ENCODE results near the gene TNS4. TPM values are rescaled to one million over a fixed set of nuclear protein-coding genes. Genes with fewer than 3 reads are reported as not detected.

Gene TNS4
- polyA plus RNA-seq, 1 donor, result 0.10 TPM

DNA sequence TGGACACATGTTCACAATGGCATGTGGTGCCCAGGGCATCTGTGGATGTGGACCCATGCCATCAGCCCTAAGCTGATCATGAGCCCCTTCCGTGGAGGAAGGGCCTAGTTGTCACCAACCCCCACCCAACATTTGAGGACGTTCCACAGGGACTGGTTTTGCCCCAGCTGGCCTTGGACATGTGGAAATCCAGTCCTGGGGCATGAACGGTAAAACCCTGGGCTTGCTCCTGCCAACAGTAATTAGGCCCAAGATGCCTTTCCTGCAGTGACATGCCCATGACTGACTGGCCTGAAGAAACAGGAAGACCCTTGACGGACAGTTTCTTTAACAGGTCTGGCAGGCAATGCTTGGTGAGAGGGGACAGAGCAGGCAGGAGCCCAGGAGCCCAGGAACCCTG, 7.7 kb downstream of the TNS4 start:
- DNase-seq, result no peak

DNA sequence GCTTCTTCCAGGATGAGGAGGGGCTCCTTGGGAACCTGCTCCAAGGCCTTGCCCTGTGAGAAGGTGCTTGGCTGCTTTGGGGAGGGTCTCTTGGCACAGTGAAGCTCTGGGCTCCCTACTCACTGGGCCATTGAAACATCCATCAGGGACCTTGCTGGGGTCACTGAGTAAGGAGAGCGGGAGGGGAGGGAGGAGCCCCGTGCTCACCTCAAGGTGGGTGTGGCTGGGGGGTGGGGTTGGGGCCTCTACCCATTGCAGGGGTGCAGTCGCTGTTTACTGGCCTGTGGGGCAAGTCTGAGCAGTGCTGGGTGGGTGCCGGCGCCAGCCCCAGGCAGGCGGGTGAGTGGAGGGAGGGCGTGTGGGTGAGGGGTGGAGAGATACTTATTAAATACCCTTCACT, 9.9 kb downstream of the TNS4 start:
- no peak for DNase-seq

DNA sequence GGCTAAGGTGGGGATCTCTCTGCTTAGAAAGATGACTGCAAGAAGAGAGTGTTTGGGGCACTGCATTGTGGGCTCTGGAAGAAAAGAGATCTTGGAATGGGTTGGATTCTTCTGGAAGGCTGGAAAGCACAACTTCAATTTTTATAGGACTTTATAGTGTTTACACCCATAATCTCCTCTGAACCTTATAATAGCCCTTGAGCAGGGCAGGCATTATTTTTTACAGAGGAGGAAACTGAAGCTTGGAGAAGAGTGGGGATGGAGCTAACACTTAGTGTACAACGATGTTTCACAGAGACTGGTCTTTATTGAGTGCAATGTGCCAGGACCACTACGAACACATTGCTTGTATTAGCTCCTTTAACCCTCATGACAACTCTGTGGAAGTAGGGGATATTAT, 10.4 kb downstream of the TNS4 start:
- DNase-seq, result no peak

DNA sequence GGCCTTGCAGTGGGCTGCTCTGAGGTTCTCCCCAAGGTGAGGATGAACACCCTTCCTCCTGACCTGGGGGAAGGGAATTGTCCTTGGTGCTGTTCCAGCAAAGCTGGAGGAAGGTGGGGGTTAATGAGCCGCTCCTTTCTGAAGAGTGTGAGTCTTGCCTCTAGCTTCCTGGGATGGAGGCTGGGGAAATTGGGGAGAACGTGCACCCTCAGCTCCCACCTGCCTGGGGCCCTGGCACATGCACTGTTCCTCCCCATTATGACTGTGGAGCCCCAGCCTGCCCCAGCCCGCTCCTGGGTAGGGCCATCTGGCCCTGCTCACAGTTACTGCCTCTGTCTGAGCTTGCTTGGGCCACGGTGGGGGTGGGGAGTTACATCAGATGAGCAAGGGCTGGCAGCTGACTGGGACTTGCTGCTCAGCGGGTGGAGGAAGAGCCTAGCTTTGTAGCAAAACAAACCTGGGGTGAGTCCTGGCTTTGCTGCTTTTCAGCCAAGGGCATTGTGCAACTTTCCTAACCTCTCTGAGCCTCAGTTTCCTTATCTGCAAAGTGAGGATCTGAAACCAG, 11.1 kb downstream of the TNS4 start:
- DNase-seq, result peak; percentile 48

DNA sequence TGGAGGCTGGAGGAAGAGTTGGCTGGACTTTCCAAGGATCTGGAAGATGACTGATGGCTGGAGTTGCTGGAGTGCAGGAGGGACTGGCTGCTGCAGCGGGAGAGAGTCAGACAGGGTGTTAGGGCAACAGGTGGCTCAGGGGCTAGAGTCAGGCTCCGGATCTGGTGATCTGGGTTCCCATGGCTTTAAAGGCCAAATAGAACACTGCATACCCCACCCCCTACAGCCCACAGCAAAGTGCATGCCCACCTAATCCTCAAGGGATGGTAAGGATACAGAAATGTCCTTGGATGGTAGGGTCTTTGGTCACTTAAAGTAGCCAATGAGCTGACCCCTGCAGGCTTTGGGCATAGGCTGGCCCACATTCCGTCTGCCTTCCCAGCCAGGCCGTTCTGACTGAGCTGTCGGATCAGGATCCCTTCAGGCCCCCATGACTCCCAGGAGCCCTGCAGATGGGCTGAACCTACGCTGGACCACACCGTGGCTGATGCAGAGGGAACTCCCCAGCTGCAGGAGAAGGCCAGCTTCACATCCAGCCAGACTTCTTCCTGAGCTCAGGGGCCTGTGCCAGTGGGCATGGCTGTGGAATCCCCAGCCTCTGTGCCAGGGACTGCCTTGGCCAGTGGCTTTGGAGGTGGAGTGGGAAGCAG, 13.9 kb downstream of the TNS4 start:
- DNase-seq, result no peak

DNA sequence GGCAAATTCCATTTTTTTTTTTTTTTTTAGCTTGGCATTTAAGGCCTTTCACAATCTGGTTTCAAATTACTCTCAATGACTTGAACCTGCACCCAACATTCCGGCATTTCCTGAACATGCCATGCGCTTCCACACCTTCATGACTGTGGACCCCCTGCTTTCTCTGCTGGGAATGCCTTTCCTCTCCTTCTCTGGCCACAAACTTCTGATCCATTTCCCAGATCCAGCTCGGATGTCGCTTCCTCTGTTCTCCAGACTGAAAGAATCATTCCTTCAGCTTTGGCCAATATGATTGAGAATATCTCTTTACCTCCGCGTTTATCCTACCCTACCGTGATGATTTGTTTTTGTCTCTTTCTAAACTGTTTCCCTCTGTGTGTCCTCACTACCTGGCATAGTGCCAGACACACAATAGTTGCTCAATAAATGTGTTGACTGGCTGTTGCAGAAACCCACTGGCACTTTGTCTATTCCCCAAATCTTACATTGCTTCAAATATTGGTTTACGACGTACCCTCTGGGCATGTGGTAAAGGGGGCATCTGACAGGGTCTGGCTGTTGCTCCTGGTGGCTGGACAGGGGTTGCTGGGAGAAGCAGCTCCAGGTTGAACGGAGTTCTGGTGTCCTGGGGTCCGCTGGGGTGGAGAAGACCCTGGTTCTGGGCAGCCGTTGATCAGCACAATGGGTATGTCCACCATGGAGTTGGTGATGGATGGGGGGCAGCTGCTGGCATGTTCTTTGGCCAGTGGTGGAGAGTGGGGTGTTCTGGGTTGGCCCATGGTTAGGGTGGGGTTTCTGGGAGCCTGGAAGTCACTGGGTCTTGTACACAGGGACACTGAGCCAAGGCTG, 14.7 kb downstream of the TNS4 start:
- no peak for DNase-seq

DNA sequence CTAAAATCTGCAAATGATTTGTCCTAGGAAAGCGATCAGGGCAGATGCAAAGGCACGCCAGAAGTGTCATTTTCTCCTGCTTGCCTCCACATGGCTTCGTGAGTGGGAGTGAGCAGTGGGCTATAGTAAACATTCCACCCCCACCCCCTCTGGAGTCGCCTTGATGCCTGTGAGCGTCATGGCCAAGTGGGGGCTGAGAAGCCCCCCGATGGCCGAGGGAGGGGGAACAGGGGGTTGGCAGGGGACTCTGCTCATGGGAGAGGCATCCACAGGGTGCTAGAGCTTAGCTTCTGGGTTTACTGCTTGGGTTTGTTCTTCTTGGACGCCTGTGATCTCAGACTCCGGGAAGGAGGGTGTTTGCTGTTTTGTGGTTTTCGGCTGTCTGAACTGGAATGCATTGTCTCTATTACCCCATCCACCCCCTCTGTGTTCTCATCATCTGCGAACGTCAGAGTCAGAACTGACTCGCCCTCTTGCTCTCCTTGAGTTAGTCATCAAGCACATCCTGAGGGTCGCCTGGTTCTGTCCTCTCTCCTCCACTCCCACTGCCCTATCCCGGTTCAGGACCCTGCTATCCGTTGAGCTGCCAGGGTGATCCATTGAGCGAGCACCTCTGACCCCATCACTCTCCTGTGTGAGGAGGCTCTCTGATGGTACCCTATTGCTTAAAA, 15.4 kb downstream of the TNS4 start:
- no peak for DNase-seq

DNA sequence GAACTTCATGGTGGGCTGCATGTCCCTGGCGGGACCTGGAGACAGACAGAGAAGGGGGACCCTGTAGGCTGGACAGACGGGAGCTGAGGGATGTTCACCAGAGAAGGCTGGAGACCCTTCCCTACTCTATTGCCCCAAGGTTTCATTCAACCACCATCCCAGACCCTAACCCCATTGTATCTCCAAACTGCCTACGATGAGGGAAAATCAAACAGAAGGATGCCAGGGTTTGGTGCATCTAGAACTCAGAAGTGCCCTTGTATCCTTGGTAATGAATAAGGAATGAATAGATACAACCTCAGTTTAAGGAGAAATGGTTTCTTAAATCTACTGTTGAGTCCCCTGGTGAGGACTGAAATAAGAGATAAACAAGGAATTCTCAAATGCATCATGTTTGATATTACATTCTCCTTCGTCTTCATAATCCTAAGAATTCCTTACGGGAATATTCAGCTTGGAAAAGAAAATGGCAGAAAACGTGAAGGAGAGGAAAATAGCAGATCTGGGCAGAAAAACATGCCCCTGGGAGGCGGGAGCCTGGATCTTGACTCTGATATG, 16.4 kb downstream of the TNS4 start:
- no peak for DNase-seq

DNA sequence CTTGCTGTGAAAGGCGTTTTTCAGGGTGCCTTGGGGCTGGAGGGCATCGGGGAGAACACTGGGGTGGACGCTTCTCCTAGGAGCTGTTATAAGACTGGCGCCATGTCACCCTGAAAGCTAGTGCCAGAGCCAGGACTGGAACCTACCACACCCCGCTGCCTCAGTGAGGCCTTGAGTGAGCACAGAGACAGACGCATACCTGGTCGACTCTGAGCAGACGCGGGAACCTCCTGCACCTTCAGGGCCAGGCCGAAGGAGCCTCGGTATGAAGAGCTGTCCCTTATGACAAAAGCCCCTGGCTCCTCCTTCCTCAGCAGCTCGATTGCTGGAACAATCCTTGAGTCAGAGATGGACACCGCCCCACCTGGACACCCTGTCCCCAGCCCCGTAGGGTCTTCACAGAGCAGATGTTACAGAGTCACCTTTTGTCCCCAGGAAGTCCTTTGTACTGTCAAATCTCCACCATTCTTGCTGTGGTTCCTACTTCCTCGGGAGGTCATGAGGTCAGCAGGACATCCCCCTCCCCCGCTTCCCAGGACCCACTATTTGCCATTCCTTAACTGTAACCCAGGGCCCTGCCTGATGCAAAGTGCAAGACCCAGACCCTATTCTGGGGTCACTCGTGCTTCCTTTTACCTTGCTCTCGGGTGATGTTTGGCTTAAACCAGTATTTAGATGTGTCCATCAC, 17.0 kb downstream of the TNS4 start:
- DNase-seq, result no peak

DNA sequence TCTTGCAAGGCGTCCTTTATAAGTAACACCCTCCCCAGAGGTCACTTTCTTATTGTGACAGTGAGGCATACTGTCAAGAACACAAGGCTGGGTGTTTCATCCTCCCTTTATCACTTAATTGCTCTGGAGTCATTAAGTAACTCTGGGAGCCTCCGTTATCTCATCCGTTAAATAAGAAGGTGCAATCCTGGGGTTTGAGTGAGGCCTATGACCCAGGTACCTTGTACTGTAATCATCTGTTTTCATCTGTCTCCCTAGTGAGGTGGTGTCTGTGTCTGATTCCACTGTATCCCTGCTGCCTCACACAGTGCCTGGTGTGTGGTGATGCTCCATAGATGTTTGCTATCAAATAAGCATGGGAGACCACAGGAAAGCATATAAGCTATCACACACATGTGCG, 17.7 kb downstream of the TNS4 start:
- no peak for DNase-seq

DNA sequence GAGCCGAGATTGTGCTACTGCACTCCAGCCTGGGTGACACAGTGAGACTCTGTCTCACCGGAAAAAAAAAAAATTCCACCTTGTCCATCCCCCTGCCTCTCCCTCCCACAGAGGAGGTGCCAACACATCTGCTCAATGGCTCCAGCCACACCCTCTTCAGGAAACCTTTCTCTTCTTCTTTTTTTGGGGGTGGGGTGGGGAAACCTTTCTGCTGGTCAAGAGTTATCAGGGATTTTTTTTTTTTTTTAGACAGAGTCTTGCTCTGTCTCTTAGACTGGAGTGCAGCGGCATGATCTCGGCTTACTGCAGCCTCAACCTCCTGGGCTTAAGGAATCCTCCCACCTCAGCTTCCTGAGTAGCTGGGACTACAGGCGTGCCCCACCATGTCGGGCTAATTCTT, 18.7 kb downstream of the TNS4 start:
- no peak for DNase-seq

DNA sequence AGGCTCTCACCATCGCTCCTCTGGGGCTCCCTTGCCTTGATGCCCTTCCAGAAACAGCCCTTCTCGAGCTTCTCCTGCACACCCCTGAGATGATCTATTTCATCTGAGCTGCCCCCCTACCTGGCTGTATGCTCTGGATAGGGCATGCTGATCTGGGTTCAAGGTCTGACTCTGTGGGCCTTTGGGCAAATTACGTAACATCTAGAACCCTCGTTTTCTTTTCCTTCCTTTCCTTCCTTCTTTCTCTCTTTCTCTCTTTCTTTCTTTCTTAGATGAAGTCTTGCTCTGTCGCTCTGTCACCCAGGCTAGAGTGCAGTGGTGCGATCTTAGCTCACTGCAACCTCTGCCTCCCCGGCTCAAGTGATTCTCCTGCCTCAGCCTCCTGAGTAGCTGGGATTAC, 20.3 kb downstream of the TNS4 start:
- no peak for DNase-seq

DNA sequence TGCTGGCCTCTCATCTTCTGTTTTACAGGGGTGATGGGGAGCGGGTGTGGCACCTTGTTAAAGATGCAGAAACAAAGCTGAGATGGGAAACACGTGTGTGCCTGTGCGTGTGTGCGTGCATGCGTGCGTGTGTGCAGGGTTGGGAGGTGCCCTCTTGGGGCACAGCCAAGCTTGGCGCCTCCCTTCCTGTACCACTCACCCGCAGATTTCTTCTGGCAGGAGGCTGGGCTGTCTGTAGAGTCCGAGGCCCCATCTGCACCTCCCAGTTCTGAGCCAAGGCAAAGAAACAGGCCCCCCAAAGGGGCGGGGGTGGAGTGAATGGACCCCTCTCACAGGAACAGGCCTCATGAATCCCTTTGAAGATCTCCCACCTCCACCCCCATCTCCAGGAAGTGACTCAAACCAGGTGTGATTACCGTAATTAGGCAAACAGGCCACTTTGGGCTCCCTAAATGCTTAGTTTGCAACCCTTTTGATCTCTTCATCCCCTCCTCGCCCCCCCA, 20.9 kb downstream of the TNS4 start:
- DNase-seq, result no peak

DNA sequence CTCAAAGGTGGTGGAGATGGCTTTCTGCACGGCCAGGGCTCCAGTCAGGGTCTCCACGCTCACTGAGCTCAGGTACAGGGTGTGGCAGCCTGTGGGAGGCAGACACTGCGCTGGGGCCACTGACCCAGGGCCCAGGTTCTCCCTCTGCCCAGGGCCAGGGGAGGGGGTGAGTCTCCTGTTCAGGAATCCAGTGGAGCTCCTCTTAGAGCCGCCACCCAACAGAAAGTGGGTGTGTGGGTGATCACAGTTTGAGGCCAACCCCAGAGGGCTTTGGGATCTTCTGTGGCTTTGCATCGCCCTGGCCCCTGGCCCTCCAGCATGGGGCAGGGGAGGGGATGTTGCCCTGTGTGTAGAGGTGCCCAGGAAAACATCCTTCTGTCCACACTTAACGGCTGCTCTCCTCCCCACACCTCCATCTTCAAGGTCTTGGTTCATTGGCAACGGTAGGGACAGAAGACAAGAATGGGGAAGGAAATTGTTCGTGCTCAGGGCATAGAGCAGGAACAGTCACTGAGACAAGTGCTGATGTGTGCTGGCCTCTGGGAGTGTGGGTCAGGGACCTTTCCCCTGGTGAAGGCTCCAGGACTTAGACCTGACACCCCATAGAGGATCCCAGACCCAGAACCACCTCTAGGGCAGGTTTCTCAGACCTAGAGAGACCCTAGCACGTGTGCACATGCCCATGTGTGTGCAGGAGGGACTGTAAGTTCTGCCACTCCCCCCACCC, 21.5 kb downstream of the TNS4 start:
- no peak for DNase-seq

DNA sequence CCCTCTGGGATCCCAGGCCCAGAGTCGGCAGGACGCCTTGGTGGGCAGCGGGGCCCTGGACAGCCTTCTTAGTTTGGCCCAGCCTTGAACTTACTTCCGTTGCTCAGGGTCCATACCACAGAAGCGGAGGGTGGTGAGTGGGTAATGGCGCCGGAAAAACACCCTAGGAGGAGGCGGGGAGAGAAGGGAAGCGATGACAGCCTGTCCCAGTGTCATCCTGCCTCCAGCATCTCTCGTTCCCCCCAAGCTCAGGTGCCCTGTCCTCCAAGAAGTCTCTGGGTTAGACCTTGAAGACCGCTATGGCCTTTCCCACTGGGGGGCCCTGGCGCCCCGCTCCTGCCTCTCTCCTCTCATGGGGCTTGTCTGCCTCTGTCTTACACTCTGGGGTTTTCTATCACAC, 22.9 kb downstream of the TNS4 start:
- DNase-seq, result no peak

DNA sequence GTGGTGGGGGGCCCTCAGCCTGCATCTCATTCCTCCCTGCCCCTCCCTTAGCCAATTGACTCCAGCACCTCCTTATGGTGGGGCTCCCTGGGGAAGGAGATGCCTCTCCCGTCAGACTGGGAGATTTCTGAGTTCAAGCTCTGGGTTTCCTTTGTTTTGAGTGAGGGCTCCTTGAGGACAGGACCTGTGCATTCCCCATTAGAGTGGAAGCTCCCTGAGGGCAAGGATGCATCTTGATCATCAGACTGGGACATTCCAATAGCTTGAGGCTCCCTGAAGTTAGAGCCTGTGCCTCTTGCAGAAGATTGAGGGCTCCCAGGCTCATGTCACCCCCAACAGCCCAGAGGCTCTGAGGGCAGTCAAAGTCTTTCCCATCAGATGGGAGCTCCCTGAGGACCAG, 23.6 kb downstream of the TNS4 start:
- DNase-seq, result no peak

DNA sequence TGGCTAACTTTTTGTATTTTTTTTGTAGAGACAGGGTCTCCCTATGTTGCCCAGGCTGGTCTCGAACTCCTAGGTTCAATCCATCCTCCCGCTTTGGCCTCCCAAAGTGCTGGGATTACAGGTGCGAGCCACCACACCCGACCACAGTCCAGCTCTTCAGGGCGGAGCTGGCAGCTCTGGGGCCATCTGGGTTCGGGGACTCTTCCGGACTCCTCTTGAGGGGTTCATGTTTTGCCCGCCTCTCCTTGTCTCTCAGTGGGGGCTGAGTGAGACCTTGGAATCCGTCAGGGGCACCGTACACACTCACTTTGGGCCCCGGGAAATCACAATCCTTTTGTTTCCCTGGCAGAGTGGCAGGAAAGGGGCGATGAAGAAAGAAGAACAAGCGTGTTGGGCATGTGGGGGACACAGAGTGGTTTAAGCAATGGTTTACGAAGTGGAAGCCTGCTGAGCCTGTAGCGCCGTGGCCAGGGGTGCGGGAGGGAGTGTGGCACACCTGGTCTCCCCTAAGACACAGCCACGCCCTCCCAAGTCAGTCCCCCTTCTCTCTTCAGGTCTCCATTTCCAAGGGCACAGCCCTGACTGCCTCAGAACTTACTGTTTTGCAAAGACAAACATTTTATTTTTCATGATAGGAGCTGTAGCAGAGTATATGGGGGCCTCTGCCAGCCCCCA, 26.1 kb downstream of the TNS4 start:
- no peak for DNase-seq

DNA sequence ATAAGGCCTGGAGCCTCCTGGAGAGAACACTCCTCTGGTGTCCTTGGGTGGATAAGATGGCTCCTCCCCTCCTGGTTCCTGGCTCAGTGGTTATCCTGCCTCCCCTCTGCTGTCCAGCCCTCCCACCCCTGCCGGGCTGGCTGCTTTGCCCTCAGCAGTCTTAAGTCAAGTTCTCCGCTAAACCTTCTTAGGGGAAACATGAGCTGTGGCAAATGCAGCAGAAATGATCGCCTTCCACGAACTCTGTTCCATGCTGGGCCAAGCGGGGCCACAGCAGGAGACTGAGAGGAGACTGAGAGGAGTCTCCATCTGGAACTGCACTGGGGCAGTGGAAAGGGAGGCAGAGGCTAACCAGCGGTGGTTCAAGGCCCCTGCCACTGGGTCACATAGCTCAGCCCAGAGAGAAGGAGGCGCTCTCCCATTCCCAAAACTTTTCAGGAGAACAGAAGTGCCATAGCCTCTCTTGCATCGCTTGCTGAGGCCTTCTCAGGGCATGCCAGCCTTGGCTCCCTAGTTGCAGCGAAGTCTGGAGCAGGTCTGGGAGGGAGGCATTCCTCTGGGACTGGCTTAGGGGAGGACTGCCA, 26.9 kb downstream of the TNS4 start:
- peak; percentile 50 for DNase-seq

DNA sequence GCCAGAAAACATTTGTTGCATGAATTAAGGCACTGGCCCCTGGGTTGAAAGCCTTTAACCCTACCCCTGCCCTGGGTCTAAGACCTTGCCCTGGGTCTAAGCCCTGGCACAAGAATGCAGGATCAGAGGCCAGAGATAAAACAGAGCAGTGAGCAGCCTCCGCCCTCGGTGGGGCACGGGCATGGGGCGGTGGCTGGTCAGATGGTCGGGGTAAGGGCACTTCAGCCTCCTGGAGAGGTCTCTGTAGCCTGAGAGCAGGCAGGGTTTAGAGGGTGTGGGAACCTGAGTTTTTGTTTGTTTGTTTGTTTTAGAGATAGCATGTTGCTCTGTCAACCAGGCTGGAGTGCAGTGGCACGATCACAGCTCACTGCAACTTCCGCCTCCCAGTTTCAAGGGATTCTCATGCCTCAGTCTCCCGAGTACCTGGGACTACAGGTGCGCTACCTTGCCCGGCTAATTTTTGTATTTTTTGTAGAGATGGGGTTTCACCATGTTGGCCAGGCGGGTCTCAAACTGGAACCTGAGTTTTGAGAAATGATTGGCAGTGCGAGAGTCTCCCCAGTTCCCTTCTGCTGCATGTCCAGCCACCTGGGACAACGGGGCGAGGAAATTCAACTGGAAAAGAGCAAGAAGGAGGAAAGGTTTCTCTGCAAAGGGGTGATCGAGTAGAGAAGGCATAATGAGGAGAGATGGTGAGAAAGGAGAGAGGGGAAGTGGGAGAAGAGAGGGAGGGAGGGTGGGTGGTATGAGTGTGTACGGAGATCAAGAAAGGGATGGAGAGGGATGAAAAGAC, 27.7 kb downstream of the TNS4 start:
- no peak for DNase-seq

Measured in left kidney (tissue), 2 donors.